Erythroblast (primary cell): ENCODE results near the gene TRPM3.

Source experiments
- GATA1 ChIP-seq: IDR thresholded peaks from 2 replicates; pipeline ENCODE4 v1.6.1; 2011; ENCODE audit warnings: low read depth, mild to moderate bottlenecking, control low read depth, low read length, moderate library complexity
- POLR2A ChIP-seq: IDR thresholded peaks from 2 replicates; pipeline ENCODE4 v1.6.1; 2011; ENCODE audit warnings: mild to moderate bottlenecking, low read length

- TF ChIP-seq POLR2A (no peak), GATA1 (no peak)
Measured at GRCh38 chr9:70954126-70954525, 167.3 kb downstream of the TRPM3 start.
